Astrocyte of the cerebellum (primary cell): ENCODE data around the gene SMDT1.
"Not testable (repeated sequence)": the region's sequence is repeated elsewhere in the genome, so short reads cannot be mapped to it uniquely, and the experiment has no call there.

ENCODE experiments used
- DNase-seq: peaks from one replicate; pipeline ENCODE4 v3.0.0-alpha.2; 2011; ENCODE audit warnings: low read depth
- H3K4me3 ChIP-seq: 2 replicates; pipeline ENCODE4 v1.5.1; 2011; ENCODE audit warnings: mild to moderate bottlenecking, low read depth, low read length, moderate library complexity
- in situ Hi-C: cut with HindIII; loops from 2 replicates; pipeline ENCODE4 v1.10.0; 2017; ENCODE audit warnings: low sequenced_read_pairs
- TF ChIP-seq, protein P1 (sequence below): IDR thresholded peaks from 2 replicates; pipeline ENCODE4 v1.5.1; 2012; ENCODE audit warnings: low read length, low read depth, moderate library complexity, mild to moderate bottlenecking; ENCODE audit errors: missing control alignments

Gene SMDT1

DNA sequence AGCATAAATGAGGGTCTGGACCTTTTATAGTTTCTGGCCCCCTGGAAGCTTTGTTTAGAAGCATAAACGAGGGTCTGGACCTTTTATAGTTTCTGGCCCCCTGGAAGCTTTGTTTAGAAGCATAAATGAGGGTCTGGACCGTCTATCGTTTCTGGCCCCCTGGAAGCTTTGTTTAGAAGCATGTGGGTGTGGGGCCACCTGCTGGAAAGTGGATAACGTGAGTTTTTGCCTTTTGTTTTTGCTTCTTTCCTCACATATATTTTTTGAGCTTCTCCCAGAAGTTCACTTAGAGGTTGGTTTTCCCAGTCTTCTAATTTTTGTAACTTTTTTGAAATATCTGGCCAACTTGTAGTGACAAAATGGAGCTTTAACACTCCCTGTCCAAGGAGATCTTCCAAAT, 33.3 kb downstream of the SMDT1 start:
- in situ Hi-C loops, DNase-seq, H3K4me3 ChIP-seq: not testable (repeated sequence)
- TF ChIP-seq, protein P1, sequence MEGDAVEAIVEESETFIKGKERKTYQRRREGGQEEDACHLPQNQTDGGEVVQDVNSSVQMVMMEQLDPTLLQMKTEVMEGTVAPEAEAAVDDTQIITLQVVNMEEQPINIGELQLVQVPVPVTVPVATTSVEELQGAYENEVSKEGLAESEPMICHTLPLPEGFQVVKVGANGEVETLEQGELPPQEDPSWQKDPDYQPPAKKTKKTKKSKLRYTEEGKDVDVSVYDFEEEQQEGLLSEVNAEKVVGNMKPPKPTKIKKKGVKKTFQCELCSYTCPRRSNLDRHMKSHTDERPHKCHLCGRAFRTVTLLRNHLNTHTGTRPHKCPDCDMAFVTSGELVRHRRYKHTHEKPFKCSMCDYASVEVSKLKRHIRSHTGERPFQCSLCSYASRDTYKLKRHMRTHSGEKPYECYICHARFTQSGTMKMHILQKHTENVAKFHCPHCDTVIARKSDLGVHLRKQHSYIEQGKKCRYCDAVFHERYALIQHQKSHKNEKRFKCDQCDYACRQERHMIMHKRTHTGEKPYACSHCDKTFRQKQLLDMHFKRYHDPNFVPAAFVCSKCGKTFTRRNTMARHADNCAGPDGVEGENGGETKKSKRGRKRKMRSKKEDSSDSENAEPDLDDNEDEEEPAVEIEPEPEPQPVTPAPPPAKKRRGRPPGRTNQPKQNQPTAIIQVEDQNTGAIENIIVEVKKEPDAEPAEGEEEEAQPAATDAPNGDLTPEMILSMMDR = peak; percentile 18

DNA sequence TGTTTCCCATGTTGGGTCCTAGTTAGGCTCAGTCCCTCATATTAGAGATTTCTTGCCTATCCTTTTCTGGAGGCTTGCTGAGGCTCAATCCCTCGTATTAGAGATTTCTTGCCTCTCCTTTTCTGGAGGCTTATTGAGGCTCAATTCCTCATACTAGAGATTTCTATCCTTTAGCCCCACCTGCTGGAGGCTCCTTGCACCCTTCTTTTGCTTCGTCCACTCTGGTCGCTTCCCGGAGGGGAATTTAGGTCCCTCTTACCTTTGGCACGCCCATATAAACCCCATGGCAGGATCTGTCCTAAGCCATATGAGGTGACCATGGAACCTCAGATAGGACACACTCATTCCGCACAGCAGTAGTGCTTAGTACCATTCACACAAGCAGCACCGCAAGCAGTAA, 35.2 kb downstream of the SMDT1 start:
- H3K4me3 ChIP-seq = no peak overlapping the region
- TF ChIP-seq, protein P1 = peak; percentile 37
- in situ Hi-C loops = no loop called here
- DNase-seq = no peak

DNA sequence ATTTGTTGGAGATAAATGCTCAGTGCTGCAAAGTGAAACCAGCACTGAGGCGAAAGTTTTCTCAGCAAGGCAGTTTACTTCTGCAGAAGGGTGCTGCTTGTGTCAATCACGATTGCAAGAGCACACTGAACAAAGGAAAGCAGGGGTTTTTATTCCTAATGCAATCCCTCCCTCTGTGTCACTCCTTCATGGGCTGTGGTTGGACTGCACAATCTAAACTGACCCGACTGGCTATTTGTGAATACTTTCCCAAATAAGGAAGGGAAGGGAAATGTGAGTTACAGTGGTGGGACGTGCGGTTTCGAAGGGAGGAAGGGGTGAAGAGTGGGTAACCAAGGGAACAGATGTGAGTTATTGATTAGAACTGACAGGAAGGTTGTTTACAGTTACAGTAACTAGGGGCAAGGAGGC, 35.9 kb downstream of the SMDT1 start:
- in situ Hi-C loops, H3K4me3 ChIP-seq, DNase-seq: not testable (repeated sequence)

DNA sequence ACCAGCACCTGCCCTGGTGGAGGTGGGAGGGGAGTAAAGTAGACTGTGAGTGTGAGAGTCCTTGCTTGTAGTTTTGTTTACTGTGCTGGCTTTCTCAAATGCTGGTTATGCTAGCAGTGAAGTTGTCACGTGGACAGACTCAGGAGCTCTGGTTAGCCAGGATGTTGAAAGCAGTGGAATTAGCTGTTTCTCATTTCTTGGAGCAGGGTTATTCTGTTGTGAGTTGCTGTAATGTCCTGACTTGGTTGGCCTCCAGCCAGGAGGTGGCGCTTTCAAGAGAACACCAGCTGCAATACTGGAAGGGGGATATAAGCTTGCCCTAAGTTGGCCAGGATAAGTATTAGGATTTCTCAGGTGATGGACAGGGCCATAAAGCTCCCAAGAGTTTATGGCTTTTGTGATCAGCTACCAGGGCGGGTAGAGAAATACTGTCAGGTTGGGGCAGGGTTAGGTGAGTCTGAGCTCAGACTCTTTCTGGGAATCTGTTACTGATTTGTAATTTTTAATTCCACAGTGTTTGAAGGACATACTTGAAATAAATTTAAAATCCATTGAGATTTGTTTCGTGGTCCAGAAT, 37.4 kb downstream of the SMDT1 start:
- no peak for DNase-seq
- in situ Hi-C loops = no loop called here

DNA sequence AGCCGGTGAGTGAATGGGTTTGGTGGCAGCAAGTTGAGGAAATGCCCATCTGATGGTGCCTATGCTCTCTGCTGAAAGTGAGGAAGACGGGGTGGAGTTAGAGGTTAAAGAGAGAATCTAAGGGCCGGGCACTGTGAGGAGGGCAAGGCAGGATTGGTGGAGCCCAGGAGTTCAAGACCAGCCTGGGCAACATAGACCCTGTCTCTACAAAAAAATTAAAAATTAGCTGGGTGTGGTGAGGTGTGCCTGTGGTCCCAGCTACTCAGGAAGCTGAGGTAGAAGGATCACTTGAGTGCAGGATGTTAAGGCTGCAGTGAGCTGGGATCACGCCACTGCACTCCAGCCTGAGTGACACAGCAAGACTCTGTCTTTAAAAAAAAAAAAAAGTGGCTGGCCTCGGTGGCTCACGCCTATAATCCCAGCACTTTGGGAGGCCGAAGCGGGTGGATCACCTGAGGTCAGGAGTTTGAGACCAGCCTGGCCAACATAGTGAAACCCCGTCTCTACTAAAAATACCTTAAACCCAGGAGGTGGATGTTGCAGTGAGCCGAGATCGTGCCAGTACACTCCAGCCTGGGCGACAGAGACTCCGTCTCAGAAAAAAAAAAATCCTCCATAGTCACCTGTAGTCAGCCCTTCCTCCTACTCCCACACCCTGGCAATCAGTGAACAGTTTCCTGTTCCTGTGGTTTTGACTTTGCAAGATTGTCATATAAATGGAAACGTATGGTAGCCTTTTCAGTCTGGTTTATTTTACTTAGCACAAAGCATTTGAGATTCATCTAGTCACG, 40.9 kb downstream of the SMDT1 start:
- H3K4me3 ChIP-seq, DNase-seq, in situ Hi-C loops: not testable (repeated sequence)

More for the DNA sequence above, 37.4 kb downstream of the SMDT1 start:
- TF ChIP-seq, protein P1 = no peak
- no peak overlapping the region for H3K4me3 ChIP-seq

DNA sequence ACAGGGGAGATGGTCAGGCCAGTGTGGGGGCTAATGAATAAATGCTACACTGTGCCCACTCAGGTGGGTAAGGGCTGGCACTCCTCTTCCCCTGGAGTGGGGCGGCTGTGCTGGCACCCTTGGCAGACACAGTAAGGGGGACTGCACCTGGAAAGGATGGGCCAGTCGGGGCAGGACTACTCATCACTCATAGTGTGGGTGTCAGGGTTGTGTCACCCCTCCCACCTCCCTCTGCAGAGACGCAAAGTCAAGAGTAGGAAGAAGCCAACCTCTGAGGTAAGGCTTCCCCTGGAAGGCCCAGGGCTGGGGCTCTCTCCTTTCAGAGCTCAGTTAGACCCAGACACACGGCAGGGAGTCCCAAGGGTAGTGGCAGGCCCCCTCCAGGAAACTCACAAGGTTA, 44.0 kb downstream of the SMDT1 start:
- DNase-seq, in situ Hi-C loops: not testable (repeated sequence)

DNA sequence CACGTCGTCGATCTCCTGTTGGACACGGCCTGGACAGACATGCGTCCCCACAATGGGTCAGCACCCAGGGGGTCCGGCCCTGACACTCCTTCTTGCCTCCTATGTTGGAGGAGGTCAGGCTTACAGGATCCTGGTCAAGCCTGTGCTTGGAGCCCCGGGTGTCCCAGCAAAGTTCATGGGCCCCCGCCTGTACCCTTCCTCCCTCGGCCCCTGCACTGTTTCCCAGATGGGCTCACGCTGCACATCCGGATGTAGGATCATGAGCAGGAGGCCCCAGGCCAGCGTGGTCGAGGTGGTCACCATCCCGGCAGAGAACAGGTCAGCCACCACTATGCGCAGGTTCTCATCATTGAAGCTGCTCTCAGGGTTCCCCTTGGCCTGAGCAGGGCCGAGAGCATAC, 48.1 kb downstream of the SMDT1 start:
- in situ Hi-C loops = no loop called here
- no peak overlapping the region for H3K4me3 ChIP-seq
- no peak for DNase-seq
- TF ChIP-seq, protein P1 = no peak

More for the DNA sequence above, 44.0 kb downstream of the SMDT1 start:
- H3K4me3 ChIP-seq = not testable (repeated sequence)

DNA sequence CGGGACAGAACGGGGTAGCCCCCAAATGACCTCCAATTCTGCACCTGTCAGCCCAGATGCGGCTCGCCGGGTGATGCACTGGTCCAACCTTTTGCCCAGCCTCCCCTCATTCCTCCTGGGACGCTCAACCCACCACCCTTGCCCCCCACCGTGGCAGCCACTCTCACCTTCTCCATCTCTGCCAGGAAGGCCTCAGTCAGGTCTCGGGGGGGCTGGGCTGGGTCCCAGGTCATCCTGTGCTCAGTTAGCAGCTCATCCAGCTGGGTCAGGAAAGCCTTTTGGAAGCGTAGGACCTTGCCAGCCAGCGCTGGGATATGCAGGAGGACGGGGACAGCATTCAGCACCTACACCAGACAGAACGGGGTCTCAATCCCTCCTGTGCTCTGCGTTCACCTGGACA, 48.5 kb downstream of the SMDT1 start:
- in situ Hi-C loops = not testable (repeated sequence)

DNA sequence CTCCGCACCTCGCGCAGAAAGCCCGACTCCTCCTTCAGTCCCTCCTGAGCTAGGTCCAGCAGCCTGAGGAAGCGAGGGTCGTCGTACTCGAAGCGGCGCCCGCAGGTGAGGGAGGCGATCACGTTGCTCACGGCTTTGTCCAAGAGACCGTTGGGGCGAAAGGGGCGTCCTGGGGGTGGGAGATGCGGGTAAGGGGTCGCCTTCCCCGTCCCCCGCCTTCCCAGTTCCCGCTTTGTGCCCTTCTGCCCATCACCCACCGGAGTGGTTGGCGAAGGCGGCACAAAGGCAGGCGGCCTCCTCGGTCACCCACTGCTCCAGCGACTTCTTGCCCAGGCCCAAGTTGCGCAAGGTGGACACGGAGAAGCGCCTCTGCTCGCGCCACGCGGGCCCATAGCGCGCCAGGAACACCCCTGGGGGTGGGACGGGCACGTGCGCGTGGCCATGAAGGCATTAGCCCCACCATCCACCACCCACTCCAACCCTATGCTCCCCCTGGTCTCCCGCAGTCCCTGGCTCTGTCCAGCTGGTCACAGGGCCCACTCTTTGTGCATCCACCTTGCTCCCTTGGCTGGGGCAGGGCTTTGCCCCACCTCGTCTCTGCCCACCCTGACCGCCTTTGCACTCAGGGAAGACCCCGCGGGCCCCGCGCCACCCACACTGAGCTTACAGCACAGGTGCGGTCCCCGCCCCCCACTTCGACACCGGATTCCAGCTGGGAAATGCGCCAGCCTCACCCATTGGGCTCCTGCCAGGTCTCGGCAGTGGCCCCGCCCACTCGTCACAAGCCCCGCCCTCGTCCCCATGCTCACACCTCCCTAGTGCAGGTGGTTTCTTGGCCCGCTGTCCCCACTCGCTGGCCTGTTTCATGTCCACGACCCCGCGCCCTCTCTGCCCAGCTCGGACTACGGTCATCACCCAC, 49.5 kb downstream of the SMDT1 start:
- H3K4me3 ChIP-seq, in situ Hi-C loops, DNase-seq: not testable (repeated sequence)

More for the DNA sequence above, 48.5 kb downstream of the SMDT1 start:
- not testable (repeated sequence) for DNase-seq, H3K4me3 ChIP-seq

DNA sequence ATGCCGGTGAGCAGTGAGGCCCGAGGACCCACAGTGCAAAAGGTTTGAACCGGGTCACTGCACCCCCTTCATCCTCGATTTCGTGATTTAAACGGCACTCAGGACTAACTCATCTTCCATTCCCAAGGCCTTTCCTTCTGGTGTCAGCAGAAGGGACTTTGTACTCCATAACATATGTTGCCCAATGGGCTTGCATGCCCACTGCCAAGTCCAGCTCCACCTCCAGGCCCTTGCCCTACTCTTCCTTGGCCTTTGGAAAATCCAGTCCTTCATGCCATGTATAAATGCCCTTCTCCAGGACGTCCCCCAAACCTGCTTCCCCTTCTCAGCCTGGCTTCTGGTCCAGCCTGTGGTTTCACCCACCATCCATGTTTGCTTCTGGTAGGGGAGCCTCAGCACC, 50.7 kb downstream of the SMDT1 start:
- H3K4me3 ChIP-seq, DNase-seq, in situ Hi-C loops: not testable (repeated sequence)

DNA sequence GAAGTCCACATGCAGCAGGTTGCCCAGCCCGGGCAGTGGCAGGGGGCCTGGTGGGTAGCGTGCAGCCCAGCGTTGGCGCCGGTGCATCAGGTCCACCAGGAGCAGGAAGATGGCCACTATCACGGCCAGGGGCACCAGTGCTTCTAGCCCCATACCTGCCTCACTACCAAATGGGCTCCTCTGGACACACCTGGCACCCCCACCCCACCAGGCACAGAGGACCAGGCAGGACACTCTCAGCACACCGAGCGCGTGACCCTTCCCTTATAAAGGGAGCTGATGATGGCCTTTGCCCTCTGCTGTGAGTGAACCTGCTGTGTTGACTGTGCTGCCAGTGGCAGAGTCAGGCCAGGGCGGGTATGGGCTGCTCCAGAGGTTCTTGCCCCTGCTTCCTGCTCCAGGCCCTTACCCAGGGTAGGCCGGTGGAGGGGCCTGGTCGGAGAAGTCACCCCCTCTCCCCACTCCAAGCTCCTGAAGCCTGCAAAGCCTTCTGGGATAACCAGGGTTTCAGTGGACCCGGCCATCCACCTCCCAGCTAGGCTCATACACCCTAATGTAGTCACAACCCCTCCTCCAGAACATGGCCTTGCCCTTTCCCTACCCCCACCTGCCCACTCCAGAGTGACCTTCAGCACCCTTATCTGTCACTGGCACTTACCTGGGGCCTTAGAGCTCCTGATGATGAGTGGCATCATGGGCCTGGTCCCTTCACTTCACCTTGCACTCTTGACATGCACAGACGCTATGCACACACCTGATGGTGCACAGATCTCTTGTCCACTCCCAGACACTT, 51.3 kb downstream of the SMDT1 start, which contains the start of gene CYP2D6:
Gene CYP2D6 (minus strand): TSS at position 172 of the 793 bp plus-strand sequence. CDS start 19 bp downstream, at position 153.
- in situ Hi-C loops, DNase-seq, H3K4me3 ChIP-seq: not testable (repeated sequence)
